Measurements from ENCODE around the gene ZNF839. TPM values are rescaled to one million over a fixed set of nuclear protein-coding genes. Genes with fewer than 3 reads are reported as not detected.
"Not testable (repeated sequence)": the region's sequence is repeated elsewhere in the genome, so short reads cannot be mapped to it uniquely, and the experiment has no call there.

Gene ZNF839
- total RNA-seq, 6 experiments from 2014 or later = 3.6 to 8.7 (median 5.9) TPM

DNA sequence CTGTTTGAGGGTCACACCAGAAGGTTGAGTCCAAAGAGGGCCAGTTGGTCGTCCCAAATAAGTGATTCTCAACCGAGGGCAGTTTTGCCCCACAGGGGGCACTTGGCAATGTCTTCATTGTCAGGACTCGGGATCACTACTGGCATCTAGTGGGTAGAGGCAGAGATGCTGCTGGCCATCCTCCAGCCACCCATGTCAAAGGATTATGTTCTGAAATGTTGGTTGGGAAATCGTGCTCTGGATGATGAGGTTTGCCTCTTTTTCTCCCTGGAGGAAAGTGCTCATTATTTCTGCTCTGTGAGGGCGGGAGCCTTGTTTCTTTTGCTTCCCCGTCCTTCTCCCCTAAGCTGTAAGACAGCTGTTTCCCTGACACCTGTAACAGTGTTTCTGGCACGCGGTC is 3.6 kb downstream of the ZNF839 start:
- ATAC-seq (peak; percentile 50 to 73 (median 72)), DNase-seq (peak; percentile 61 to 81 (median 77))
- H3K27ac ChIP-seq = no peak overlapping the region
- 17% methylated on average over 8 of the region's 8 CpGs for WGBS (ENCODE audit: insufficient coverage, low coverage, low lambda C conversion rate, missing lambda C conversion rate)
- no peaks in the 10 kb centered on the region for H3K27me3 ChIP-seq
- H3K9me3 ChIP-seq = no peaks in the 10 kb centered on the region
- H3K36me3 ChIP-seq = peaks cover 0 to 10% (median 0%) of the 10 kb centered on the region in 4 donors
- no peak for TF ChIP-seq POLR2A (IDR thresholded peaks at IDR 0.05)
- TF ChIP-seq, protein P1, sequence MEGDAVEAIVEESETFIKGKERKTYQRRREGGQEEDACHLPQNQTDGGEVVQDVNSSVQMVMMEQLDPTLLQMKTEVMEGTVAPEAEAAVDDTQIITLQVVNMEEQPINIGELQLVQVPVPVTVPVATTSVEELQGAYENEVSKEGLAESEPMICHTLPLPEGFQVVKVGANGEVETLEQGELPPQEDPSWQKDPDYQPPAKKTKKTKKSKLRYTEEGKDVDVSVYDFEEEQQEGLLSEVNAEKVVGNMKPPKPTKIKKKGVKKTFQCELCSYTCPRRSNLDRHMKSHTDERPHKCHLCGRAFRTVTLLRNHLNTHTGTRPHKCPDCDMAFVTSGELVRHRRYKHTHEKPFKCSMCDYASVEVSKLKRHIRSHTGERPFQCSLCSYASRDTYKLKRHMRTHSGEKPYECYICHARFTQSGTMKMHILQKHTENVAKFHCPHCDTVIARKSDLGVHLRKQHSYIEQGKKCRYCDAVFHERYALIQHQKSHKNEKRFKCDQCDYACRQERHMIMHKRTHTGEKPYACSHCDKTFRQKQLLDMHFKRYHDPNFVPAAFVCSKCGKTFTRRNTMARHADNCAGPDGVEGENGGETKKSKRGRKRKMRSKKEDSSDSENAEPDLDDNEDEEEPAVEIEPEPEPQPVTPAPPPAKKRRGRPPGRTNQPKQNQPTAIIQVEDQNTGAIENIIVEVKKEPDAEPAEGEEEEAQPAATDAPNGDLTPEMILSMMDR (IDR thresholded peaks at IDR 0.05) = peak; percentile 29 to 61 (median 48)
- intact Hi-C loops (cut with DNase I) = no loop called here
- peaks cover 0 to 25% (median 6%) of the 10 kb centered on the region in 4 donors for H3K4me1 ChIP-seq
- H3K4me3 ChIP-seq = no peak overlapping the region

DNA sequence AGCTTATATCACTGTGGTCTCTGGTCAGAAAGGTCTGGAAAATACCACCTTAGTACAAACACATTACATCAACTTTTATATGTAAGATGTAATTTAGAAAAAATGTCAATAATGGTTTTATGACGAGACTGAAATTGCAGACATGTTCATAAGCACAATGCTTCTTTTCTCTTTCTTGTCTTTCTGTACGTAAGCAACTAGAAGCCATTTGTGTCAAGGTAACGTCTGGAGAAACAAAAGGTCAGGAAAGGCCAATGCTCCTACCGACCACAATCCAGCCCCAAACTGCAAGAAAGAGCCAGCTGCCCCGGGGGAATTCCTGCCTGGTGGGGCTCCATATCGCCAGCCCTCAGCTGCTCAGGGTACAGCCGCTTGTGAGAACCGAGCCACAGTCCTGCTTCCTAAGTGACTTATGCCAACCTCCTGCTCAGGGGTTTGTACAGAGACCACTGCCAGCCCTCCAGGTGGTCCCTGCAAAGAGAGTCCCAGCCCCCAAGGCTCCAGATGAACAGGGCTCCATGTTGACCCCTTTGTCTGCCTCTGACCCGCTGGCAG is 6.3 kb downstream of the ZNF839 start:
- H3K27ac ChIP-seq = no peak overlapping the region
- TF ChIP-seq, protein P1 (IDR thresholded peaks at IDR 0.05) = no peak
- TF ChIP-seq POLR2A (IDR thresholded peaks at IDR 0.05) = no peak
- ATAC-seq (no peak), DNase-seq (no peak)
- 80% methylated on average over 4 of the region's 9 CpGs for WGBS (ENCODE audit: insufficient coverage, low coverage, low lambda C conversion rate, missing lambda C conversion rate)
- intact Hi-C loops (cut with DNase I) = no loop called here
- peaks cover 0 to 10% (median 0%) of the 10 kb centered on the region in 4 donors for H3K36me3 ChIP-seq
- peaks cover 0 to 15% (median 3%) of the 10 kb centered on the region in 4 donors for H3K4me1 ChIP-seq
- no peak overlapping the region for H3K4me3 ChIP-seq
- H3K9me3 ChIP-seq = no peaks in the 10 kb centered on the region
- no peaks in the 10 kb centered on the region for H3K27me3 ChIP-seq

DNA sequence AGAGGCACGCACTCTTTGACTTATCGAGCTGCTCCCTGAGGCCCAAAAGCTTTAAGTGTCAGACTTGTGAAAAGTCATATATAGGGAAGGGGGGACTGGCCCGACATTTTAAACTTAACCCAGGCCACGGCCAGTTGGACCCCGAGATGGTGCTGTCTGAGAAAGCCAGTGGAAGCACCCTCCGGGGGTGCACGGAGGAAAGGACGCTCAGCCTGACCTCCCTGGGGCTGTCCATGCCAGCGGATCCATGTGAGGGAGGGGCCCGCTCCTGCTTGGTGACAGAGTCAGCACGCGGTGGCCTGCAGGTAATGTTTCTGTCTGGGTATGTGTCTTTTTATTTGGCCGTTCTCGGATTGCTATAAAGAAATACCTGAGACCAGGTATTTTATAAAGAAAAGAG is 7.0 kb downstream of the ZNF839 start:
- DNase-seq (no peak), ATAC-seq (no peak)
- 94% methylated on average over 7 of the region's 14 CpGs for WGBS (ENCODE audit: insufficient coverage, low coverage, low lambda C conversion rate, missing lambda C conversion rate)
- Histone ChIP-seq H3K27me3 (no peaks in the 10 kb centered on the region), H3K9me3 (no peaks in the 10 kb centered on the region), H3K4me3 (no peak overlapping the region), H3K36me3 (peaks cover 0 to 10% (median 0%) of the 10 kb centered on the region in 4 donors), H3K4me1 (peaks cover 0 to 8% (median 0%) of the 10 kb centered on the region in 4 donors), H3K27ac (no peak overlapping the region)
- TF ChIP-seq, protein P1 (IDR thresholded peaks at IDR 0.05) = no peak
- no peak for TF ChIP-seq POLR2A (IDR thresholded peaks at IDR 0.05)
- intact Hi-C loops (cut with DNase I) = no loop called here

DNA sequence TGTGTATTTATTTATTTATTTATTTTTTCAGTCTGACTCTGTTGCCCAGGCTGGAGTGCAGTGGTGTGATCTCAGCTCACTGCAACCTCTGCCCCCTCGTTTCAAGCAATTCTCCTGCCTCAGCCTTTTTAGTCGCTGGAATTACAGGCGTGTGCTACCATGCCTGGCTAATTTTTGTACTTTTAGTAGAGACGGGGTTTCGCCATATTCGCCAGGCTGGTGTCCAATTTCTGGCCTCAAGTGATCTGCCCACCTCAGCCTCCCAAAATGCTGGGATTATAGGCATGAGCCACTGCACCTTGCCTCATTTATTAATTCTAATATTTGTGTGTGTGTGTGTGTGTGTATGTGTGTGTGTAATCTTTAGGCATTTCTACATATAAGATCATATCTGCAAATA is 9.8 kb downstream of the ZNF839 start:
- ATAC-seq; H3K4me1 ChIP-seq; intact Hi-C loops (cut with DNase I); H3K27me3 ChIP-seq; H3K4me3 ChIP-seq; DNase-seq; H3K27ac ChIP-seq; H3K9me3 ChIP-seq: not testable (repeated sequence)
- WGBS (ENCODE audit: insufficient coverage, low coverage, low lambda C conversion rate, missing lambda C conversion rate) = 75% methylated on average over 6 of the region's 6 CpGs
- H3K36me3 ChIP-seq = peaks cover 0 to 17% (median 0%) of the 10 kb centered on the region in 4 donors

DNA sequence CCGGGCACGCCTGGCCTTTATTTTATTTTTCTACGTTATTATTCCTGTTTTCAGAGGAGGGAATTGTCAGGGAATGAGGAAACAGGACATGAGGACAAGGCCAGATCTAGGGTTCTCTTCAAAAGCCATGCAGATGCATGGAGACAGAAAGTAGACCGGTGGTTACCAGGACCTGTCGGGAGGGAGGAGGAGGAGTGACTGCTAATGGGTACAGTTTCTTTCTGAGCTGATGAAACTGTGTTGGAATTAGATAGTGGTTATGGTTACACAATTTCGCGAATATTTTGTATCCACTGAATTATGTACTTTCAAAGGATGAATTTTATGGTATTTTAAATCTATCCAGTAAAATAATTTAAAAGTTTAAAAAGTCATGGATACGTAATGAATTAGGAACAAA is 11.3 kb downstream of the ZNF839 start:
- Histone ChIP-seq H3K9me3 (no peaks in the 10 kb centered on the region), H3K27me3 (no peaks in the 10 kb centered on the region), H3K4me3 (no peak overlapping the region), H3K27ac (no peak overlapping the region), H3K36me3 (peaks cover 0 to 13% (median 0%) of the 10 kb centered on the region in 4 donors), H3K4me1 (no peaks in the 10 kb centered on the region)
- WGBS (ENCODE audit: insufficient coverage, low coverage, low lambda C conversion rate, missing lambda C conversion rate) = 87% methylated on average over 8 of the region's 8 CpGs
- ATAC-seq (no peak), DNase-seq (no peak)
- intact Hi-C loops (cut with DNase I) = no loop called here
- no peak for TF ChIP-seq POLR2A (IDR thresholded peaks at IDR 0.05)
- TF ChIP-seq, protein P1 (IDR thresholded peaks at IDR 0.05) = no peak
